Uterus (tissue), 4 donors: ENCODE measurements around the gene KIRREL2. TPM values are rescaled to one million over a fixed set of nuclear protein-coding genes. Genes with fewer than 3 reads are reported as not detected.

ENCODE experiments used
- DNase-seq, 2 donors: peaks; one replicate each; pipeline ENCODE4 v3.0.0-alpha.2; 2019 to 2020
- H3K27ac ChIP-seq, 2 donors: fragments of 200-600 bp; sonication (generic); 1 replicate in 1 of 2; 2 replicates in 1 of 2; pipeline ENCODE4 v1.5.1; 2016 to 2018
- H3K27me3 ChIP-seq, 2 donors: fragments of 200-600 bp; sonication (generic); one replicate each; pipeline ENCODE4 v1.5.1; 2018 to 2019; ENCODE audit warnings: control low read depth in 1 of 2
- H3K36me3 ChIP-seq, 2 donors: fragments of 200-600 bp; sonication (generic); one replicate each; pipeline ENCODE4 v1.5.1; 2019; ENCODE audit warnings: control low read depth in 1 of 2
- H3K4me1 ChIP-seq, 2 donors: fragments of 200-600 bp; sonication (generic); one replicate each; pipeline ENCODE4 v1.5.1; 2018 to 2019; ENCODE audit warnings: control low read depth in 1 of 2
- H3K4me3 ChIP-seq, 2 donors: fragments of 200-600 bp; sonication (generic); 1 replicate in 1 of 2; 2 replicates in 1 of 2; pipeline ENCODE4 v1.5.1; 2018 to 2019; ENCODE audit warnings: mild to moderate bottlenecking in 1 of 2
- H3K9me3 ChIP-seq, 2 donors: fragments of 200-600 bp; sonication (generic); one replicate each; pipeline ENCODE4 v1.5.1; 2019; ENCODE audit warnings: control low read depth in 1 of 2
- CTCF ChIP-seq, 4 experiments: fragments of 200-600 bp in 2 of 4; fragments of 450-650 bp in 2 of 4; sonication (generic) in 2 of 4; IDR thresholded peaks; one replicate each; pipeline ENCODE4 v1.5.1; 2016 to 2019; ENCODE audit warnings: antibody characterized with exemption in 4 of 4, mild to moderate bottlenecking in 2 of 4, moderate library complexity in 1 of 4
- POLR2A ChIP-seq, 2 donors: fragments of 450-650 bp; IDR thresholded peaks; one replicate each; pipeline ENCODE4 v1.6.1; 2016; ENCODE audit warnings: antibody characterized with exemption in 2 of 2, mild to moderate bottlenecking in 1 of 2, moderate library complexity in 1 of 2
- intact Hi-C: fragments of 100-400 bp; cut with DNase I; formaldehyde crosslinking; loops from one replicate; pipeline ENCODE4 v1.15.1; 2023; ENCODE audit warnings: low total_unique reads
- total RNA-seq, 4 donors: library from RNA; depleted of rRNA in 3 of 4; stranded (reverse); fragments of >200 nt in 3 of 4; gene quantifications; one replicate each; pipeline versions ENCODE4 v1.1.0 to v1.2.4, GENCODE V29; 2014 to 2023
- donor health status: DM: yes; HTN: yes; CAD: no.

KIRREL2 gene
- total RNA-seq, 4 donors from 2014 or later = 0.55 to 2.8 TPM; not detected in 2

GRCh38 chr19:35895911-35896642, 39.4 kb downstream of the KIRREL2 start:
- Histone ChIP-seq H3K27ac (no peak overlapping the region), H3K4me3 (no peak overlapping the region), H3K9me3 (no peaks in the 10 kb centered on the region), H3K27me3 (no peaks in the 10 kb centered on the region), H3K4me1 (peaks cover 0 to 16% of the 10 kb centered on the region in 2 donors), H3K36me3 (no peaks in the 10 kb centered on the region)
- TF ChIP-seq POLR2A (IDR thresholded peaks at IDR 0.05) = no peak
- no peak for TF ChIP-seq CTCF (IDR thresholded peaks at IDR 0.05)
- intact Hi-C loops = no loop called here
- DNase-seq = no peak

- intact Hi-C loops = no loop called here
- DNase-seq = no peak
- no peaks in the 10 kb centered on the region for H3K9me3 ChIP-seq
- no peak overlapping the region for H3K4me3 ChIP-seq
- no peak overlapping the region for H3K27ac ChIP-seq
- H3K36me3 ChIP-seq = no peaks in the 10 kb centered on the region
- no peaks in the 10 kb centered on the region for H3K27me3 ChIP-seq
- TF ChIP-seq POLR2A (IDR thresholded peaks at IDR 0.05) = no peak
- no peak for TF ChIP-seq CTCF (IDR thresholded peaks at IDR 0.05)
- H3K4me1 ChIP-seq = peaks cover 0 to 17% of the 10 kb centered on the region in 2 donors
These were observed 39.9 kb downstream of the KIRREL2 start for GRCh38 chr19:35896643-35897040.

- intact Hi-C loops = no loop called here
- no peak for DNase-seq
- H3K4me3 ChIP-seq = peak overlapping the region; percentile 62 to 81
- peak overlapping the region; percentile 87 to 89 for H3K27ac ChIP-seq
- H3K36me3 ChIP-seq = no peaks in the 10 kb centered on the region
- no peaks in the 10 kb centered on the region for H3K9me3 ChIP-seq
- no peaks in the 10 kb centered on the region for H3K27me3 ChIP-seq
- H3K4me1 ChIP-seq = peaks cover 0 to 17% of the 10 kb centered on the region in 2 donors
- no peak for TF ChIP-seq POLR2A (IDR thresholded peaks at IDR 0.05)
- no peak for TF ChIP-seq CTCF (IDR thresholded peaks at IDR 0.05)
These were observed 41.2 kb downstream of the KIRREL2 start for GRCh38 chr19:35897706-35898451.

- Histone ChIP-seq H3K27me3 (no peaks in the 10 kb centered on the region), H3K4me3 (peak overlapping the region; percentile 62 to 81), H3K4me1 (peaks cover 0 to 17% of the 10 kb centered on the region in 2 donors), H3K36me3 (no peaks in the 10 kb centered on the region), H3K9me3 (no peaks in the 10 kb centered on the region), H3K27ac (peak overlapping the region; percentile 87 to 89)
- no peak for TF ChIP-seq CTCF (IDR thresholded peaks at IDR 0.05)
- no peak for TF ChIP-seq POLR2A (IDR thresholded peaks at IDR 0.05)
- no peak for DNase-seq
- intact Hi-C loops = no loop called here
These were observed 41.7 kb downstream of the KIRREL2 start for GRCh38 chr19:35898499-35898809.

- H3K27me3 ChIP-seq = no peaks in the 10 kb centered on the region
- peak overlapping the region; percentile 87 to 89 for H3K27ac ChIP-seq
- TF ChIP-seq CTCF (IDR thresholded peaks at IDR 0.05) (no peak), POLR2A (IDR thresholded peaks at IDR 0.05) (peak in 1 of 2 donors; percentile 77)
- H3K36me3 ChIP-seq = no peaks in the 10 kb centered on the region
- peak; percentile 75 to 80 for DNase-seq
- peaks cover 0 to 17% of the 10 kb centered on the region in 2 donors for H3K4me1 ChIP-seq
- H3K4me3 ChIP-seq = peak overlapping the region; percentile 62 to 81
- H3K9me3 ChIP-seq = no peaks in the 10 kb centered on the region
- intact Hi-C loops = no loop called here
These were observed 43.0 kb downstream of the KIRREL2 start for GRCh38 chr19:35899547-35900214.
